Sigmoid colon (tissue), 7 donors: ENCODE measurements around the gene EIF2A. TPM values are rescaled to one million over a fixed set of nuclear protein-coding genes. Genes with fewer than 3 reads are reported as not detected.

Source experiments
- DNase-seq: peaks from one replicate; pipeline ENCODE4 v3.0.0-alpha.2; 2019
- H3K27ac ChIP-seq, 4 donors: fragments of 200-600 bp; sonication (generic); one replicate each; pipeline ENCODE4 v1.5.1; 2016 to 2019; ENCODE audit warnings: mild to moderate bottlenecking in 1 of 4
- H3K27me3 ChIP-seq, 3 donors: fragments of 200-600 bp; sonication (generic); one replicate each; pipeline ENCODE4 v1.5.1; 2019; ENCODE audit warnings: mild to moderate bottlenecking in 1 of 3
- H3K36me3 ChIP-seq, 4 donors: fragments of 200-600 bp; sonication (generic); one replicate each; pipeline ENCODE4 v1.5.1; 2016 to 2019
- H3K4me1 ChIP-seq, 4 donors: fragments of 200-600 bp; sonication (generic); one replicate each; pipeline ENCODE4 v1.5.1; 2017 to 2019
- H3K4me3 ChIP-seq, 4 donors: fragments of 200-600 bp; sonication (generic); one replicate each; pipeline ENCODE4 v1.5.1; 2017 to 2019; ENCODE audit warnings: mild to moderate bottlenecking in 2 of 4, moderate library complexity in 1 of 4
- H3K9me3 ChIP-seq, 4 donors: fragments of 200-600 bp in 3 of 4; sonication (generic) in 3 of 4; one replicate each; pipeline versions ENCODE4 v1.5.1 to v1.6.1; 2013 to 2019
- CTCF ChIP-seq, 4 experiments: fragments of 450-650 bp in 3 of 4; fragments of 200-600 bp in 1 of 4; IDR thresholded peaks; one replicate each; pipeline ENCODE4 v1.5.1; 2016 to 2019; ENCODE audit warnings: antibody characterized with exemption in 4 of 4, mild to moderate bottlenecking in 3 of 4, moderate library complexity in 2 of 4
- EP300 ChIP-seq, 4 donors: sonication (generic); formaldehyde crosslinking; IDR thresholded peaks; one replicate each; pipeline ENCODE4 v1.6.1; 2017; ENCODE audit warnings: antibody characterized with exemption in 4 of 4
- POLR2A ChIP-seq, 2 donors: fragments of 450-650 bp; IDR thresholded peaks; one replicate each; pipeline ENCODE4 v1.6.1; 2016; ENCODE audit warnings: antibody characterized with exemption in 2 of 2, mild to moderate bottlenecking in 2 of 2, moderate library complexity in 2 of 2
- POLR2AphosphoS5 ChIP-seq, 4 donors: sonication (generic); formaldehyde crosslinking; IDR thresholded peaks; one replicate each; pipeline ENCODE4 v1.6.1; 2017; ENCODE audit warnings: antibody characterized with exemption in 4 of 4
- WGBS, 2 donors: extraction: QIAGEN DNeasy Blood & Tissue Kit; methylation state at CpG; one replicate each; pipeline ENCODE4 v1.1.7; 2013; 5-methylcytosine and 5-hydroxymethylcytosine counted together
- intact Hi-C: fragments of 100-400 bp; cut with DNase I; formaldehyde crosslinking; loops from one replicate; pipeline ENCODE4 v1.15.1; 2023
- polyA plus RNA-seq, 3 donors: library from polyadenylated mRNA; stranded (reverse); fragments of 200-250 nt; gene quantifications; one replicate each; pipeline ENCODE4 v1.2.3, GENCODE V29; 2013
- total RNA-seq, 4 donors: library from RNA; depleted of rRNA; stranded (reverse); fragments of >200 nt; gene quantifications; one replicate each; pipeline ENCODE4 v1.1.0, GENCODE V29; 2016
- donor health status: healthy with polysubstance abuse.
- donor health status: Bipolar disorder and iron deficiency.
- donor health status: healthy.

The EIF2A gene
- total and polyA plus RNA-seq, 7 donors, result 49.3 to 228 (median 147) TPM

DNA sequence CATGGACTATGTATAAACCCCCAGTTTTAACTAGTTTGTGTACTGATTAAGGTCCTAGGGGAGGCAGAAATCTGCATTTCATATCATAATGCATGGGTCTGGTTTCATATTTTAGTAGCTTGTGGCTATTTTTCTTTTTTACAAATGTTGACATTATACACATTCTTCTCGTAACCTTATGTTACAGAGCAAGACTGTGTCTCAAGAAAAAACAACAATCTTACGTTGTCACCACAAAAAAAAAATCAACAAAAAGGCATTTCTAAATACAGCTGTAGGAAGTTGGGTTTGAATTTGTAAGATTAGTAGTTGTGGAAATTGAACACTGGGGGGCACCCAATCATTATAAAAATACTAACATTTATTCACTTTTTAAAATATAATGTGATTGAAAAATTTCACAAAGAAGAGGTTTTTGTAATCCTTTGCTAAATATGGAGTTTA is 18.2 kb upstream of the EIF2A start:
- 11 to 18% methylated on average over 2 of the region's 2 CpGs for WGBS, 2 donors
- H3K27me3 ChIP-seq, result no peaks in the 10 kb centered on the region
- TF ChIP-seq CTCF (IDR thresholded peaks at IDR 0.05) (no peak), EP300 (IDR thresholded peaks at IDR 0.05) (no peak), POLR2AphosphoS5 (IDR thresholded peaks at IDR 0.05) (no peak), POLR2A (IDR thresholded peaks at IDR 0.05) (no peak)
- no peaks in the 10 kb centered on the region for H3K4me1 ChIP-seq
- no peaks in the 10 kb centered on the region for H3K9me3 ChIP-seq
- H3K27ac ChIP-seq, result no peak overlapping the region
- no peak overlapping the region for H3K4me3 ChIP-seq
- H3K36me3 ChIP-seq, result no peaks in the 10 kb centered on the region
- intact Hi-C loops, result no loop called here
- DNase-seq, result no peak

DNA sequence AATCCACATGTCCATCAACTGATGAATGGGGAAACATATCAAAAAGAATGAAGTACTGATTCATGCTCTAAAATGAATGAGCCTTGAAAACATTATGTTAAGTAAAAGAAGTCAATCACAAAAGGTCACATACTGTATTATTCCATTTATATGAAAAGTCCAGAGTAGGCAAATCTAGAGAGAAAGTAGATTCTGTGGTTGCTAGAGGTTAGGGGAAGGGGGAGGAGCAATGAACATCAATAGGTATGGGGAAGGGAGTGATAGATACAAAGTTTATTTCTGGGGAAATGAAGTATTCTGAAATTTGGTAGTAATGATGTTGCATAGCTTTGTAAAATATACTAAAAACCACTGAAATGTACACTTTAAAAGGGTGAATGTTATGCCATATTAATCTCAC is 14.8 kb upstream of the EIF2A start:
- Histone ChIP-seq H3K9me3 (no peaks in the 10 kb centered on the region), H3K4me1 (no peaks in the 10 kb centered on the region), H3K4me3 (no peak overlapping the region), H3K27ac (no peak overlapping the region), H3K27me3 (no peaks in the 10 kb centered on the region), H3K36me3 (no peaks in the 10 kb centered on the region)
- no peak for TF ChIP-seq POLR2A (IDR thresholded peaks at IDR 0.05)
- no peak for TF ChIP-seq EP300 (IDR thresholded peaks at IDR 0.05)
- no peak for TF ChIP-seq CTCF (IDR thresholded peaks at IDR 0.05)
- TF ChIP-seq POLR2AphosphoS5 (IDR thresholded peaks at IDR 0.05), result no peak
- no peak for DNase-seq
- intact Hi-C loops, result no loop called here

- TF ChIP-seq EP300 (IDR thresholded peaks at IDR 0.05) (no peak), CTCF (IDR thresholded peaks at IDR 0.05) (no peak), POLR2AphosphoS5 (IDR thresholded peaks at IDR 0.05) (no peak), POLR2A (IDR thresholded peaks at IDR 0.05) (no peak)
- no peaks in the 10 kb centered on the region for H3K27me3 ChIP-seq
- no peaks in the 10 kb centered on the region for H3K4me1 ChIP-seq
- no peak for DNase-seq
- H3K27ac ChIP-seq, result no peak overlapping the region
- intact Hi-C loops, result no loop called here
- no peaks in the 10 kb centered on the region for H3K9me3 ChIP-seq
- WGBS, 2 donors, result 68 to 90% methylated on average over 4 of the region's 4 CpGs
- H3K4me3 ChIP-seq, result no peak overlapping the region
- no peaks in the 10 kb centered on the region for H3K36me3 ChIP-seq
Observed at GRCh38 chr3:150535204-150535603, 11.4 kb upstream of the EIF2A start.

- no peak overlapping the region for H3K4me3 ChIP-seq
- H3K4me1 ChIP-seq, result peaks cover 0 to 9% (median 4%) of the 10 kb centered on the region in 4 donors
- no peak for DNase-seq
- H3K27me3 ChIP-seq, result no peaks in the 10 kb centered on the region
- TF ChIP-seq POLR2A (IDR thresholded peaks at IDR 0.05) (no peak), CTCF (IDR thresholded peaks at IDR 0.05) (no peak), EP300 (IDR thresholded peaks at IDR 0.05) (no peak), POLR2AphosphoS5 (IDR thresholded peaks at IDR 0.05) (no peak)
- intact Hi-C loops, result no loop called here
- H3K36me3 ChIP-seq, result peaks cover 0 to 24% (median 0%) of the 10 kb centered on the region in 4 donors
- H3K27ac ChIP-seq, result no peak overlapping the region
- WGBS, 2 donors, result 33 to 81% methylated on average over 10 of the region's 10 CpGs
- no peaks in the 10 kb centered on the region for H3K9me3 ChIP-seq
Observed at GRCh38 chr3:150538324-150539208, 8.0 kb upstream of the EIF2A start.
